Measurements from ENCODE around the gene ZFHX3. TPM values are rescaled to one million over a fixed set of nuclear protein-coding genes. Genes with fewer than 3 reads are reported as not detected.
A peak's percentile ranks its signal among the peaks of the same experiment; 100 is the strongest.

The ZFHX3 gene
- total RNA-seq, 4 donors from 2014 or later: 9.1 to 34.0 (median 12.0) TPM

- DNase-seq: no peak
- H3K27ac ChIP-seq: no peak overlapping the region
- intact Hi-C loops (cut with DNase I; ENCODE audit: low total_unique reads): no loop called here
- no peaks in the 10 kb centered on the region for H3K27me3 ChIP-seq
- no peak overlapping the region for H3K4me3 ChIP-seq
- no peaks in the 10 kb centered on the region for H3K36me3 ChIP-seq
- no peaks in the 10 kb centered on the region for H3K9me3 ChIP-seq
- no peak for TF ChIP-seq POLR2A (IDR thresholded peaks at IDR 0.05)
- TF ChIP-seq CTCF (IDR thresholded peaks at IDR 0.05): no peak
- H3K4me1 ChIP-seq: no peaks in the 10 kb centered on the region
Measured at GRCh38 chr16:72898216-72898825, 149.6 kb downstream of the ZFHX3 start.

- Histone ChIP-seq H3K4me1 (no peaks in the 10 kb centered on the region), H3K9me3 (no peaks in the 10 kb centered on the region), H3K27me3 (no peaks in the 10 kb centered on the region), H3K4me3 (no peak overlapping the region), H3K36me3 (no peaks in the 10 kb centered on the region), H3K27ac (no peak overlapping the region)
- no peak for DNase-seq
- TF ChIP-seq POLR2A (IDR thresholded peaks at IDR 0.05) (no peak), CTCF (IDR thresholded peaks at IDR 0.05) (no peak)
- intact Hi-C loops (cut with DNase I; ENCODE audit: low total_unique reads): no loop called here
Measured at GRCh38 chr16:72897707-72898106, 150.2 kb downstream of the ZFHX3 start.

- H3K27me3 ChIP-seq: no peaks in the 10 kb centered on the region
- H3K4me3 ChIP-seq: no peak overlapping the region
- H3K36me3 ChIP-seq: no peaks in the 10 kb centered on the region
- intact Hi-C loops (cut with DNase I; ENCODE audit: low total_unique reads): no loop called here
- TF ChIP-seq CTCF (IDR thresholded peaks at IDR 0.05) (no peak), POLR2A (IDR thresholded peaks at IDR 0.05) (no peak)
- DNase-seq: no peak
- no peak overlapping the region for H3K27ac ChIP-seq
- no peaks in the 10 kb centered on the region for H3K4me1 ChIP-seq
- no peaks in the 10 kb centered on the region for H3K9me3 ChIP-seq
Measured at GRCh38 chr16:72896485-72897118, 151.3 kb downstream of the ZFHX3 start.

- Histone ChIP-seq H3K4me3 (no peak overlapping the region), H3K27ac (peak overlapping the region; percentile 61 to 90), H3K36me3 (no peaks in the 10 kb centered on the region), H3K9me3 (no peaks in the 10 kb centered on the region), H3K4me1 (no peaks in the 10 kb centered on the region), H3K27me3 (no peaks in the 10 kb centered on the region)
- DNase-seq: peak in 1 of 2 donors; percentile 38
- intact Hi-C loops (cut with DNase I; ENCODE audit: low total_unique reads): no loop called here
- TF ChIP-seq CTCF (IDR thresholded peaks at IDR 0.05) (no peak), POLR2A (IDR thresholded peaks at IDR 0.05) (no peak)
Measured at GRCh38 chr16:72895951-72896350, 152.0 kb downstream of the ZFHX3 start.

- intact Hi-C loops (cut with DNase I; ENCODE audit: low total_unique reads): no loop called here
- no peak for TF ChIP-seq CTCF (IDR thresholded peaks at IDR 0.05)
- no peak for TF ChIP-seq POLR2A (IDR thresholded peaks at IDR 0.05)
- Histone ChIP-seq H3K9me3 (no peaks in the 10 kb centered on the region), H3K36me3 (no peaks in the 10 kb centered on the region), H3K4me3 (no peak overlapping the region), H3K4me1 (no peaks in the 10 kb centered on the region), H3K27me3 (no peaks in the 10 kb centered on the region), H3K27ac (peak overlapping the region; percentile 61 to 90)
- DNase-seq: peak; percentile 36 to 48
Measured at GRCh38 chr16:72894293-72895151, 153.4 kb downstream of the ZFHX3 start.

Measured in uterus (tissue), 4 donors.